HepG2 (cell line): ENCODE measurements around the gene MUTYH. TPM values are rescaled to one million over a fixed set of nuclear protein-coding genes. Genes with fewer than 3 reads are reported as not detected.

Experiments
- CBX5 ChIP-seq: sonication (generic); formaldehyde crosslinking; IDR thresholded peaks from 2 replicates; pipeline ENCODE4 v1.4.0; 2020; ENCODE audit warnings: missing genetic modification reagents, borderline replicate concordance
- FOSL1 ChIP-seq: sonication (generic); formaldehyde crosslinking; IDR thresholded peaks from 2 replicates; pipeline ENCODE4 v1.9.0; 2021; ENCODE audit warnings: missing genetic modification reagents, borderline replicate concordance
- IRF9 ChIP-seq: sonication (generic); formaldehyde crosslinking; IDR thresholded peaks from 2 replicates; pipeline ENCODE4 v1.8.0; 2022; ENCODE audit warnings: missing genetic modification reagents, mild to moderate bottlenecking, borderline replicate concordance
- KLF6 ChIP-seq: IDR thresholded peaks from 2 replicates; pipeline ENCODE4 v1.8.0; 2016; ENCODE audit warnings: missing biosample characterization, missing genetic modification reagents
- NR2F1 ChIP-seq, 2 experiments: fragments of 450-650 bp in 1 of 2; formaldehyde crosslinking in 1 of 2; IDR thresholded peaks; 2 replicates each; pipeline versions ENCODE4 v1.5.0 to v1.6.1; 2016 to 2020; ENCODE audit warnings: mild to moderate bottlenecking in 1 of 2, missing compliant biosample characterization in 1 of 2, missing genetic modification reagents in 1 of 2, moderate library complexity in 1 of 2
- PCBP1 ChIP-seq: fragments of 200-400 bp; formaldehyde crosslinking; IDR thresholded peaks from 2 replicates; pipeline ENCODE4 v1.6.1; 2017; ENCODE audit warnings: mild to moderate bottlenecking, low read depth, low read length, borderline replicate concordance
- RFXAP ChIP-seq: sonication (generic); formaldehyde crosslinking; IDR thresholded peaks from 2 replicates; pipeline ENCODE4 v1.4.0; 2020; ENCODE audit warnings: missing genetic modification reagents, borderline replicate concordance
- ZNF264 ChIP-seq: sonication (generic); formaldehyde crosslinking; IDR thresholded peaks from 2 replicates; pipeline ENCODE4 v1.4.0; 2020; ENCODE audit warnings: missing genetic modification reagents
- ZNF883 ChIP-seq: sonication (generic); formaldehyde crosslinking; IDR thresholded peaks from 2 replicates; pipeline ENCODE4 v1.5.1; 2020; ENCODE audit warnings: mild to moderate bottlenecking, missing genetic modification reagents; ENCODE audit errors: not compliant biosample characterization
- polyA plus RNA-seq, 8 experiments: library from polyadenylated mRNA; depleted of rRNA in 3 of 8; stranded (reverse) in 7 of 8; unstranded in 1 of 8; fragments of >200 nt; fragmentation: Illumina TruSeq in 4 of 8; extraction: Trizol in 4 of 8; gene quantifications; 2 replicates each; pipeline versions ENCODE4 v1.2.1 to v1.2.3, GENCODE V29; 2011 to 2016; ENCODE audit warnings: low read depth in 4 of 8, missing spikeins in 1 of 8, mixed read lengths in 1 of 8; ENCODE audit not compliant: insufficient read depth in 1 of 8
- total RNA-seq, 5 experiments: library from RNA; depleted of rRNA; stranded (reverse); fragments of >200 nt; fragmentation: Illumina TruSeq; extraction: Trizol; gene quantifications; 2 replicates each; pipeline ENCODE4 v1.2.3, GENCODE V29; 2016; ENCODE audit warnings: low read depth in 1 of 5
- TF ChIP-seq, protein P1 (sequence below): IDR thresholded peaks from 2 replicates; pipeline ENCODE4 v1.6.1; 2012; ENCODE audit warnings: low read depth, low read length, improper control_type of control experiment
- TF ChIP-seq, protein P2 (sequence below): IDR thresholded peaks from 2 replicates; pipeline ENCODE4 v1.6.1; 2018; ENCODE audit warnings: missing genetic modification reagents
- TF ChIP-seq, protein P3 (sequence below): IDR thresholded peaks from 2 replicates; pipeline ENCODE4 v1.6.1; 2016; ENCODE audit warnings: low read depth, missing genetic modification reagents, missing compliant biosample characterization
- TF ChIP-seq, protein P4 (sequence below): sonication (generic); formaldehyde crosslinking; IDR thresholded peaks from 2 replicates; pipeline ENCODE4 v1.5.0; 2020; ENCODE audit warnings: mild to moderate bottlenecking, low read depth, missing genetic modification reagents, borderline replicate concordance
- TF ChIP-seq, protein P5 (sequence below): sonication (generic); formaldehyde crosslinking; IDR thresholded peaks from 2 replicates; pipeline ENCODE4 v1.5.0; 2020; ENCODE audit warnings: missing genetic modification reagents

Gene MUTYH
- total and polyA plus RNA-seq, 2 of the 13 experiments (the other 11 are each of a cell fraction or from before 2014, with no cell fraction given), result 16.3 to 17.1 TPM

GRCh38 chr1:45303520-45304310 is 36.5 kb downstream of the MUTYH start (continued):
- TF ChIP-seq, protein P1, sequence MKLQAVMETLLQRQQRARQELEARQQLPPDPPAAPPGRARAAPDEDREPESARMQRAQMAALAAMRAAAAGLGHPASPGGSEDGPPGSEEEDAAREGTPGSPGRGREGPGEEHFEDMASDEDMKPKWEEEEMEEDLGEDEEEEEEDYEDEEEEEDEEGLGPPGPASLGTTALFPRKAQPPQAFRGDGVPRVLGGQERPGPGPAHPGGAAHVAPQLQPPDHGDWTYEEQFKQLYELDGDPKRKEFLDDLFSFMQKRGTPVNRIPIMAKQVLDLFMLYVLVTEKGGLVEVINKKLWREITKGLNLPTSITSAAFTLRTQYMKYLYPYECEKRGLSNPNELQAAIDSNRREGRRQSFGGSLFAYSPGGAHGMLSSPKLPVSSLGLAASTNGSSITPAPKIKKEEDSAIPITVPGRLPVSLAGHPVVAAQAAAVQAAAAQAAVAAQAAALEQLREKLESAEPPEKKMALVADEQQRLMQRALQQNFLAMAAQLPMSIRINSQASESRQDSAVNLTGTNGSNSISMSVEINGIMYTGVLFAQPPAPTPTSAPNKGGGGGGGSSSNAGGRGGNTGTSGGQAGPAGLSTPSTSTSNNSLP, result 0 out of 2 replicates have a peak, but pooled peaks have one; percentile 29
- peak; percentile 50; the same call in 1 of the 2 replicates for TF ChIP-seq RFXAP (CRISPR knock-in tag)
- TF ChIP-seq PCBP1, result peak; percentile 89; the same call in 1 of the 2 replicates
- peak; percentile 93; the same call in 1 of the 2 replicates for TF ChIP-seq CBX5 (CRISPR knock-in tag)
- 0 out of 4 replicates have a peak, but pooled peaks have one; percentile 23 to 28 for TF ChIP-seq NR2F1 (CRISPR knock-in tag; IDR thresholded peaks at IDR 0.05)
- TF ChIP-seq, protein P2, sequence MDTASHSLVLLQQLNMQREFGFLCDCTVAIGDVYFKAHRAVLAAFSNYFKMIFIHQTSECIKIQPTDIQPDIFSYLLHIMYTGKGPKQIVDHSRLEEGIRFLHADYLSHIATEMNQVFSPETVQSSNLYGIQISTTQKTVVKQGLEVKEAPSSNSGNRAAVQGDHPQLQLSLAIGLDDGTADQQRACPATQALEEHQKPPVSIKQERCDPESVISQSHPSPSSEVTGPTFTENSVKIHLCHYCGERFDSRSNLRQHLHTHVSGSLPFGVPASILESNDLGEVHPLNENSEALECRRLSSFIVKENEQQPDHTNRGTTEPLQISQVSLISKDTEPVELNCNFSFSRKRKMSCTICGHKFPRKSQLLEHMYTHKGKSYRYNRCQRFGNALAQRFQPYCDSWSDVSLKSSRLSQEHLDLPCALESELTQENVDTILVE (CRISPR knock-in tag), result no peak; the same call in 1 of the 2 replicates
- no peak for TF ChIP-seq KLF6
- TF ChIP-seq, protein P3, sequence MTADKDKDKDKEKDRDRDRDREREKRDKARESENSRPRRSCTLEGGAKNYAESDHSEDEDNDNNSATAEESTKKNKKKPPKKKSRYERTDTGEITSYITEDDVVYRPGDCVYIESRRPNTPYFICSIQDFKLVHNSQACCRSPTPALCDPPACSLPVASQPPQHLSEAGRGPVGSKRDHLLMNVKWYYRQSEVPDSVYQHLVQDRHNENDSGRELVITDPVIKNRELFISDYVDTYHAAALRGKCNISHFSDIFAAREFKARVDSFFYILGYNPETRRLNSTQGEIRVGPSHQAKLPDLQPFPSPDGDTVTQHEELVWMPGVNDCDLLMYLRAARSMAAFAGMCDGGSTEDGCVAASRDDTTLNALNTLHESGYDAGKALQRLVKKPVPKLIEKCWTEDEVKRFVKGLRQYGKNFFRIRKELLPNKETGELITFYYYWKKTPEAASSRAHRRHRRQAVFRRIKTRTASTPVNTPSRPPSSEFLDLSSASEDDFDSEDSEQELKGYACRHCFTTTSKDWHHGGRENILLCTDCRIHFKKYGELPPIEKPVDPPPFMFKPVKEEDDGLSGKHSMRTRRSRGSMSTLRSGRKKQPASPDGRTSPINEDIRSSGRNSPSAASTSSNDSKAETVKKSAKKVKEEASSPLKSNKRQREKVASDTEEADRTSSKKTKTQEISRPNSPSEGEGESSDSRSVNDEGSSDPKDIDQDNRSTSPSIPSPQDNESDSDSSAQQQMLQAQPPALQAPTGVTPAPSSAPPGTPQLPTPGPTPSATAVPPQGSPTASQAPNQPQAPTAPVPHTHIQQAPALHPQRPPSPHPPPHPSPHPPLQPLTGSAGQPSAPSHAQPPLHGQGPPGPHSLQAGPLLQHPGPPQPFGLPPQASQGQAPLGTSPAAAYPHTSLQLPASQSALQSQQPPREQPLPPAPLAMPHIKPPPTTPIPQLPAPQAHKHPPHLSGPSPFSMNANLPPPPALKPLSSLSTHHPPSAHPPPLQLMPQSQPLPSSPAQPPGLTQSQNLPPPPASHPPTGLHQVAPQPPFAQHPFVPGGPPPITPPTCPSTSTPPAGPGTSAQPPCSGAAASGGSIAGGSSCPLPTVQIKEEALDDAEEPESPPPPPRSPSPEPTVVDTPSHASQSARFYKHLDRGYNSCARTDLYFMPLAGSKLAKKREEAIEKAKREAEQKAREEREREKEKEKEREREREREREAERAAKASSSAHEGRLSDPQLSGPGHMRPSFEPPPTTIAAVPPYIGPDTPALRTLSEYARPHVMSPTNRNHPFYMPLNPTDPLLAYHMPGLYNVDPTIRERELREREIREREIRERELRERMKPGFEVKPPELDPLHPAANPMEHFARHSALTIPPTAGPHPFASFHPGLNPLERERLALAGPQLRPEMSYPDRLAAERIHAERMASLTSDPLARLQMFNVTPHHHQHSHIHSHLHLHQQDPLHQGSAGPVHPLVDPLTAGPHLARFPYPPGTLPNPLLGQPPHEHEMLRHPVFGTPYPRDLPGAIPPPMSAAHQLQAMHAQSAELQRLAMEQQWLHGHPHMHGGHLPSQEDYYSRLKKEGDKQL (CRISPR knock-in tag), result no peak
- TF ChIP-seq FOSL1 (CRISPR knock-in tag), result no peak
- TF ChIP-seq, protein P4, sequence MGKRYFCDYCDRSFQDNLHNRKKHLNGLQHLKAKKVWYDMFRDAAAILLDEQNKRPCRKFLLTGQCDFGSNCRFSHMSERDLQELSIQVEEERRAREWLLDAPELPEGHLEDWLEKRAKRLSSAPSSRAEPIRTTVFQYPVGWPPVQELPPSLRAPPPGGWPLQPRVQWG (CRISPR knock-in tag), result no peak
- peak; percentile 54 for TF ChIP-seq IRF9 (CRISPR knock-in tag)
- TF ChIP-seq ZNF264 (CRISPR knock-in tag), result peak; percentile 40; the same call in 1 of the 2 replicates
- TF ChIP-seq, protein P5, sequence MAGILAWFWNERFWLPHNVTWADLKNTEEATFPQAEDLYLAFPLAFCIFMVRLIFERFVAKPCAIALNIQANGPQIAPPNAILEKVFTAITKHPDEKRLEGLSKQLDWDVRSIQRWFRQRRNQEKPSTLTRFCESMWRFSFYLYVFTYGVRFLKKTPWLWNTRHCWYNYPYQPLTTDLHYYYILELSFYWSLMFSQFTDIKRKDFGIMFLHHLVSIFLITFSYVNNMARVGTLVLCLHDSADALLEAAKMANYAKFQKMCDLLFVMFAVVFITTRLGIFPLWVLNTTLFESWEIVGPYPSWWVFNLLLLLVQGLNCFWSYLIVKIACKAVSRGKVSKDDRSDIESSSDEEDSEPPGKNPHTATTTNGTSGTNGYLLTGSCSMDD (CRISPR knock-in tag), result no peak
- peak; percentile 34 for TF ChIP-seq ZNF883 (CRISPR knock-in tag)
